Brain microvascular endothelial cell (primary cell): Measurements from ENCODE around the gene NBL1.

Experiments
- DNase-seq: peaks from one replicate; pipeline ENCODE4 v3.0.0-alpha.2; 2020
- H3K27ac ChIP-seq: fragments of 250-450 bp; sonication (Bioruptor Pico); 2 replicates; pipeline ENCODE4 v1.5.1; 2020; ENCODE audit warnings: mild to moderate bottlenecking, moderate library complexity
- H3K27me3 ChIP-seq: fragments of 250-450 bp; sonication (Bioruptor Pico); replicated peaks from 2 replicates; pipeline ENCODE4 v1.5.1; 2020; ENCODE audit warnings: mild to moderate bottlenecking
- H3K36me3 ChIP-seq: fragments of 250-450 bp; sonication (Bioruptor Pico); replicated peaks from 2 replicates; pipeline ENCODE4 v1.5.1; 2020; ENCODE audit warnings: mild to moderate bottlenecking
- H3K4me3 ChIP-seq: 2 replicates; pipeline ENCODE4 v1.5.1; 2011; ENCODE audit warnings: low read depth, mild to moderate bottlenecking, control low read depth, low read length, moderate library complexity
- in situ Hi-C: cut with HindIII; loops from 2 replicates; pipeline ENCODE4 v1.10.0; 2017; ENCODE audit warnings: low sequenced_read_pairs, low pct_ligation_motif_present
- TF ChIP-seq, protein P1 (sequence below): IDR thresholded peaks from 2 replicates; pipeline ENCODE4 v1.5.1; 2011; ENCODE audit warnings: low read depth, mild to moderate bottlenecking, moderate library complexity, low read length, control low read depth, inconsistent platforms; ENCODE audit errors: missing control alignments

NBL1 gene

DNA sequence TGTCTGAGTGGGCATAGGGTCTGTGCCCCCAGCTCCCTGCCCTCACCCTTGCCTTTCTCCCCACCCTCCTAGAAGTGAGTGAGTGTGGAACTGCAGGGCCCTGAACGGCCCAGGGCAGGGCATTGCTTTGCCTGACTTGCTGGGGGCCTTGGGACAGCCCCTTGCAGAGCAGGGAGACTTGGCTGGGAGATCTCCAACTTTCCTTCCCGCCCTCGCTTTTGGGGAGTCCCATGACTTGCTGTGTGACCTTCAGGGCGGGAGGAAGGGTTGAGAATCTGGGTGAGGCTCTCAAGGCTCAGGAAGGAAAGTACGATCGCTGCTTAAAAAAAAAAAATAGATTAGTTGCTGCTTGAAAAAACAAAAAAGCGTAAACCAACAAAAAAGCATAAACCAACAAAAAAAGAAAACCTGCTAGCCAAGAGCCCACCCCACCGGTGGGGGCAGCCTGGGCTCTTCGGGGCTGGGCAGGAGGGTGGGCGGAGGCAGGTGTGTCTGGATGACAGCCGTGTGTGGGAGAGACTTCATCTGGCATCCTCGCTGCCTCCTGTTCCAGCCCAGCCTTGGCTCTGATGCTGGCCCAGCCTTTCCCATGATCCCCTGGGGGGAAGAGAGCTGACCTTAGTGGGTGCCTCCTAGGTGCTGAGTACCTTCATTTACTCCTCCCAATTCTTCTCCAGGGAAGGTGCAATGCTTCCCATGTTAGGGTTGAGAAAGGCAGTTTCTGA lies 6.5 kb downstream of the NBL1 start:
- no peak overlapping the region for H3K4me3 ChIP-seq
- H3K36me3 ChIP-seq: peaks cover 7% of the 10 kb centered on the region
- TF ChIP-seq, protein P1, sequence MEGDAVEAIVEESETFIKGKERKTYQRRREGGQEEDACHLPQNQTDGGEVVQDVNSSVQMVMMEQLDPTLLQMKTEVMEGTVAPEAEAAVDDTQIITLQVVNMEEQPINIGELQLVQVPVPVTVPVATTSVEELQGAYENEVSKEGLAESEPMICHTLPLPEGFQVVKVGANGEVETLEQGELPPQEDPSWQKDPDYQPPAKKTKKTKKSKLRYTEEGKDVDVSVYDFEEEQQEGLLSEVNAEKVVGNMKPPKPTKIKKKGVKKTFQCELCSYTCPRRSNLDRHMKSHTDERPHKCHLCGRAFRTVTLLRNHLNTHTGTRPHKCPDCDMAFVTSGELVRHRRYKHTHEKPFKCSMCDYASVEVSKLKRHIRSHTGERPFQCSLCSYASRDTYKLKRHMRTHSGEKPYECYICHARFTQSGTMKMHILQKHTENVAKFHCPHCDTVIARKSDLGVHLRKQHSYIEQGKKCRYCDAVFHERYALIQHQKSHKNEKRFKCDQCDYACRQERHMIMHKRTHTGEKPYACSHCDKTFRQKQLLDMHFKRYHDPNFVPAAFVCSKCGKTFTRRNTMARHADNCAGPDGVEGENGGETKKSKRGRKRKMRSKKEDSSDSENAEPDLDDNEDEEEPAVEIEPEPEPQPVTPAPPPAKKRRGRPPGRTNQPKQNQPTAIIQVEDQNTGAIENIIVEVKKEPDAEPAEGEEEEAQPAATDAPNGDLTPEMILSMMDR: no peak
- peak overlapping the region; percentile 12 for H3K27ac ChIP-seq
- no peak for DNase-seq
- no peaks in the 10 kb centered on the region for H3K27me3 ChIP-seq
- in situ Hi-C loops: no loop called here

DNA sequence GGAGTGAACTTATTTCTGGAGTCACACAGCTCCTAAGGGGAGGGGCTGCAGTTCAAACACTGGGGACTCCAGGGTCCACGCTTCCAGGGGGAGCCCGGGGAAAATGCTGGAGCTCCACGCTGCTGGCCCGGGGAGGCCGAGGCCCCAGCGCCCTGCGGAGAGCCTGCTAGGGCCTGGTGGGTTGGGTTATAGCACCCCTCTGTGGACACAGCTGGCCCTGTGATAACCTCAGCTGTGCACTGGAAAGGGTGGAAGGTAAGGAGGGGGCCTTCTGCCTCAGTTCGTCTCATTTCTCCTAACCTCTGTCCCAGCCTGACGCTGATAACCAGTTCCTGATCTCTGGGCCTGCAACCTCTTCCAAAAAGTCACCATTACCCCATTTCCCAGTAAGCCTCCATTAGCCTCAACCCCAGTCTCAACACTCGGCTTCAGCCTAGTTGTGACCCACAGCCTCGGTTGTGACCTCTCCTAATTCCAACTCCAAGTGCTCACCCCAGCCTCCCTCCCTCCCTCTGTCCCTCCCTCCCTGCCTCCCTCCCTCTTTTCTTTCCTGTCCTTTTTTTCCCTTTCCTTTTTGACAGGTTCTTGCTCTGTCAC lies 7.1 kb downstream of the NBL1 start:
- DNase-seq: peak; percentile 43
- H3K4me3 ChIP-seq: no peak overlapping the region
- no peaks in the 10 kb centered on the region for H3K27me3 ChIP-seq
- peaks cover 11% of the 10 kb centered on the region for H3K36me3 ChIP-seq
- TF ChIP-seq, protein P1: peak; percentile 86
- in situ Hi-C loops: no loop called here
- H3K27ac ChIP-seq: peak overlapping the region; percentile 12

DNA sequence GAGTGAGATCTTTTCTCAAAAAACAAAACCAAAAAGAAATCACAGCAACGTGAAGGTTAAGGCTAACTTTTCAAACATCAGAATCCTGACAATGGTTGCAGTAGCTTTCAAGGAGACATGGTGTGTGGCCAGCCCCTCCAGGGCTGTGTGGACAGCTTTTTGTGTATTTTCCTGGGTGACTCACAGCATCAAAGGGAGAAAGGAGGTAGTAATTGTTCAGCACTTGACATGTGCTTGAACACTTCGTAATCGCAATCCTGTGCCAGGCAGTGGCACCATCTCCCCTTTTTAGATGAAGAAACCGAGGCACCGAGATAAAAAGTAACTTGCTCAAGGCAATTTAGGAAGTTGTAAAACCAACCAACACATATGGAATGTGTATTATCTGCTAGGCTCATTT lies 10.3 kb downstream of the NBL1 start:
- TF ChIP-seq, protein P1: no peak
- no peaks in the 10 kb centered on the region for H3K27me3 ChIP-seq

DNA sequence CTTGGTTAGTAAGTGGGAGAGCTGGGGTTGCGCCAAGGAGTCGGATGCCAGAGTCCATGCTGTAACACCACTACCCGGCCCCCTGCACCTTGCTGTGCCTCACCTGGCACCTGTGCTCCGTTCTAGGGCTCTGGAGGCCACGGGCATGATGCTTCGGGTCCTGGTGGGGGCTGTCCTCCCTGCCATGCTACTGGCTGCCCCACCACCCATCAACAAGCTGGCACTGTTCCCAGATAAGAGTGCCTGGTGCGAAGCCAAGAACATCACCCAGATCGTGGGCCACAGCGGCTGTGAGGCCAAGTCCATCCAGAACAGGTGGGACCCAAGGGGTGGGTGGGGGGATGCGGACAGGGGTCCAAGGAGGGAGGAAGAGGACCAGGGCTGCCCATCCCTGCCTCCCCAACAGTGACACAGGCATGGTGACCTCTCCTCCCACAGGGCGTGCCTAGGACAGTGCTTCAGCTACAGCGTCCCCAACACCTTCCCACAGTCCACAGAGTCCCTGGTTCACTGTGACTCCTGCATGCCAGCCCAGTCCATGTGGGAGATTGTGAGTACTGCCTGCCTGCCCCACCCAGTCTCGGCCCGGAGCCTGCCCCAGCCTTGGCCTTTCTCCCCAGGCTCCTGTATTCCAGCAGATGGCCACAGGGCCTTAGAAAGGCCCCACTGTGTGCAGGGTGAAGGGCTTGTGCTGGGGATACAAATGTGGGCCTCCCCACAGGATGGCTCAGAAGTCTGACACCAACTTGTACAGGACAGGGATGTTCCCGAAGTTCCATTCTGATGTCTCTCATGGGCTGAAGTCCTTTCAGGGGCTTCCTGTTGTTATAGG lies 11.0 kb downstream of the NBL1 start:
- H3K4me3 ChIP-seq: no peak overlapping the region
- DNase-seq: no peak
- in situ Hi-C loops: no loop called here
- H3K27me3 ChIP-seq: no peaks in the 10 kb centered on the region
- TF ChIP-seq, protein P1: no peak
- H3K36me3 ChIP-seq: peaks cover 24% of the 10 kb centered on the region
- H3K27ac ChIP-seq: no peak overlapping the region

More for the DNA sequence above, 10.3 kb downstream of the NBL1 start:
- in situ Hi-C loops: no loop called here
- Histone ChIP-seq H3K36me3 (peaks cover 24% of the 10 kb centered on the region), H3K27ac (no peak overlapping the region), H3K4me3 (no peak overlapping the region)
- no peak for DNase-seq

DNA sequence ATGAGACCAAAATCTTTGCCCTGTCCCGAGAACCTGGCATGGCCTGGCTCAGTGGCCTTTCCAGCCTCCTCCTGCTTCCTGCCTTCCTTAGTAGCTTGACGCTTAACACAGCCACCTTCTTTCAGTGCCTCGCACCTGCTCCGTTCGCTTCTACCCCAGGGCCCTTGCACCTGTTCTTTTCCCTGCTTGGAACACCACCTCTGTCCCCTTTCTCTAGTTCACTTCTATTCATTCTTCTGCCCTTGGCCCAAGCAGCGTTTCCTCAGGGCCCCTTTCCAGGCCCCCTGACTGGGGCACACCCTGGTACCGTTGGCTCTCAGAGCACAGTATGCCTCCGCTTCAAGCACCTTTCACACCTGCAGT lies 11.6 kb downstream of the NBL1 start:
- TF ChIP-seq, protein P1: no peak
- no peak overlapping the region for H3K4me3 ChIP-seq
- no peak for DNase-seq
- peaks cover 24% of the 10 kb centered on the region for H3K36me3 ChIP-seq
- in situ Hi-C loops: no loop called here
- H3K27ac ChIP-seq: no peak overlapping the region
- H3K27me3 ChIP-seq: no peaks in the 10 kb centered on the region
